RCC 7860 (cell line): Measurements from ENCODE around the gene OSM.

ENCODE experiments used
- DNase-seq: peaks from one replicate; pipeline ENCODE4 v3.0.0-alpha.2; 2015; ENCODE audit warnings: low spot score
- FAIRE-seq: peaks from 2 replicates; lab custom pipeline; 2012; peaks lifted over from hg19 to GRCh38; lab: Jason Lieb, UNC

OSM gene

DNA sequence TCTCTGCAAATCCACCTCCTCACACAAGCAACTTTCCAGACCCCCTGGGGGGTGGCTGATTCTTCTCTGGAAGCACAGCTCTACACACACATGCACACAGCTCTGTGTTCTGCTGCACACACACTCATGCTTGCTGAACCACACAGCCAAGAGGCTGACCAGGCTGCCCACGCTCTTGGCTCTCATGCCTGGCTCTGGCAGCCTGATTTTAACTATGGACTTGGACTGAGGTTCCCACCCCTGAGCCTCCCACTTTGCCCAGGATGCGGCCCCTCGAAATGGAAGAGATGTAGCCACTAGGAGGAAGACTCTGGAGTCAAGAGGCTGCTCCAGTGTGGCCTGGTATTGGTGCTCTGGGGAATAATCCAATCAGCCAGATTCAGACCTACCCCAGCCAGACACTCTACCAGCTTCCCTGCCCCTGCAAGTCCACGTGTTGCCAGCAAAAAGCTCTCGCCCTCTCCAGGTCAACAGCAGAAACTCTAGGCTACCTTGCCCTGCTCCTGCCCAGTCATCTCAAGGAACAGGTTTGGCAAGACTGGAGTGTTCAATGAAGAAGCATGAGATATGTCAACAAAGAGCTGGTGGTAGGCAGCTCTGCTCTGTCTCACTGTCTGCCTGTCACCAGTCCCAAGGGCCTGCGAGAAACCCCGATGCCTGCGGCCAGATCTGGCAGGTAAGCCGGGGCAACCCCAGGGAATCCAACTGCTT lies 31.5 kb upstream of the OSM start:
- no peak for DNase-seq
- no peak for FAIRE-seq

DNA sequence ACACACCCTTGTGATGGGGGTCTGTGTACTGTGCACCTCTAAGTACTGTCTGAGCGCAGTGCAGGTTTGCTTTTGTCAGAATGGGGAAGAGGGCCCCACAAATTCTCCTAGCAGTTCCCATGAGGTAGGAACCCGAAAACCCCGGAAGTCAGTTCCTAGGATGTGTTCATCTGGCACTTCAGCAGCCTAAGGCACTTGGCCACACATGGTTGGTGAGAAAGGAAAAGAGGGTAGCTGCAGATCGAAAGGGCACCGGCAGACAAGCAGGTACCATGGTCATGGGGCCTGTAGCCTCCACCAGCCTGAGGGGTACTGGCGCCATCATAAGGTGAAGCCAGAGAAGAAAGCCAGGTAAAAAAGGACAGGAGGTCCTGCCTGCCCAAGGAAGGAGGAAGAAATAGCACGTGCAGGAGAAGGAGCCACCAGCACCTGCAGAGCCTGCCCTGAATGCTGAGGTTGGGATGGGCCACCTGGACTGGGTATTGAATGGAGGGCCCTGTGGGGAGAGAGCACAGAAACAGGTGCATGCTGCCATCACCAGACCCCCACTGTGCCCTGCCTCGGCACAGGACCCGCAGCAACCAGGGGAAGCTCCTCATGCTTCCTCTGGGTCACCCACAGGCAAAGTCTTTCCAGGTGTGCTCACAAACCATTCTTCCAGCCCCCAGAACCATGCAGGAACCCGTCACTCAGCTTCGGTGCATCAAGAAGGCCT lies 30.8 kb upstream of the OSM start:
- FAIRE-seq = no peak
- no peak for DNase-seq

DNA sequence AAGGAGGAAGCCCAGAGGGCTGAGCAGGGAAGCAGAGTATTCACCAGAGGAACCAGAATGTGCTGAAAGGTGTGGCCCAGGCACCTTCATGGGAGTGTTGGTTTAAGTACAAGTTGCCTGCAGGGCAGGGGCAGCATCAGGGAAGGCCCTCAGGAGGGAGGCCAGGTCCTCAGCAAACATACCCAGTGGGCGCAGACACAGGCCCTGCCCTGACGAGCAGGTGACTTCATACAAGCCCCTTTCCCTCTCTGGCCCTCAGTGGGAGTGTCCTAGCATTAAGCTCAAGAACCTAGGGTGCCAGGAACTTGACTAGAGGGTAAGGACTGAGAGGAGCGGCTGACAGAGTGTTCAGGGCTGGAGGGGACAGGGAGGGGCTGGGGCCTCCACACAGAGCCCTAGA lies 30.2 kb upstream of the OSM start:
- DNase-seq (no peak), FAIRE-seq (no peak)

DNA sequence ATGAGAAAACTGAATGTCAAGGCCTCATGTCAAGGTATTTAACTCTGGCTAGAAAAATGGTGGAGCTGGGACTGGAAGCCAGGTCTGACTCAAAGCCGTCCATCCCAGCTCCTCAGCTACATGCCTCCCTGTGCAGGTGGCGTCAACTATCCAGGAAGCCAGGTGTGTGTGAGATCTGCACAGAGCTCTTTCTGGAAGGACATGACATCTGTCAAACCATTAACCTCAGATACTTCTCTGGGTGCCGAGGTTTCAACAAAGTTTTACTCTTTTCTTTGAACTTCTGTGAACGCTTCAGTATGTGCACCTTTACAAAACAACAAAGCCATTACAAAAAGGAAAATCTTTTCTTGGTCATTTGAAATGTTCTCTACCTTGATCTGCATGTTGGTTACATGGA lies 29.7 kb upstream of the OSM start:
- no peak for FAIRE-seq
- no peak for DNase-seq

DNA sequence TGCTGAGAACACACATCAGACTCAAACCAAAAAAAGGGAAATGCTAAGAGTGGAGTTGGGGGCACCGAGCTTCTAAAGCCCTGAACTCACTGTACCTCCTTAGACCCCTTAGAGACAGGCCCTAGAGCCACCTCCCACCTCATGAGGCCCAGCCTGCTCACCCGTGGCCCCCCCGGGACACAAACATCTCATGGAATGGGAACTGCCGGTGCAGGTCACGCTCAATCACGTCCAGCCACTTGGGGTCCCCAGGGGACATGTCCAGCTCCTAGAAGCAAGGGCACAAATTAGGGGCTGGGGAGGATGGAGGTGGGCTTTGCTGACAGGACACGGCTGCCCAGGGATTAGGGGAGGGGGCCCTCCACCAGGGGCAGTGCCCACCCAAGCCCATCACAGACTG lies 28.9 kb upstream of the OSM start:
- FAIRE-seq (no peak), DNase-seq (no peak)

DNA sequence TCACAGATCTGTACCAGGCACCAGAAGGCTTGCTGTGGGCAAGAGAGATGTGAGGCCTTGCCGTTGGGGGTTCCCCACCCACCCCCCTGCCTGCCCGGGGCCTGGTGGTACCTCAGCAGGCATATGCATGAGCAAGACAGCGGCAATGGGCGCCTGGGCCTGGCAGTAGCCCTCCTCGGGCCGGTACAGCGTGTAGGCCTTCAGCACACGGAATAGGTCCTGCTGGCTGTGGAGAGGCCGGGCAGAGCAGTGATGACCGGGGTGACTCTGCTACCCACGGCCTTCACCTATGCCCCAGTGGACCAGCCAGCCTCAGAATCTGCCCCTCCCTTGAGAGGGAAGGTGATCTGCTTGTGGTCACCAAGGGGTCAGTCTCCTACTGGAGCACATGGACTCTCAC lies 28.2 kb upstream of the OSM start:
- DNase-seq (no peak), FAIRE-seq (no peak)

DNA sequence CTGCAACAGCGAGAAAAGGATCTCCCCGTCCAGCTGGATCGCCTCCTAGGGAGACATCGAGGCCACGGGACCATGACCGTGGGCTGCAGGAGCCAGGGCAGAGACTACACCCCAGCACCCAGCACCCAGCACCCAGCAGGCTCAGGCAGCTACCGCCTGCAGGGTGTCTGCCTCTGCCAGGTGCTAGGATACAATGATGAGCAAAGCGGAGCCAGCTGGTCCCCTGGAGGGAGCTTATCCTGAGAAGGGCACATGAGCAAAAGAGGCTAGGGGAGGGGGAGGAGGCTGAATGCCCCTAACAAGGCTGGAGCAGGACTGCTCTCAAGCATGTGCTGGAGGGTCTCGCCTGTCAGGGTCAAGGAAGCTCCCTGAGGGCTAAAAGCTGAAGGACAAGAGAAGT lies 27.4 kb upstream of the OSM start:
- FAIRE-seq (no peak), DNase-seq (no peak)

DNA sequence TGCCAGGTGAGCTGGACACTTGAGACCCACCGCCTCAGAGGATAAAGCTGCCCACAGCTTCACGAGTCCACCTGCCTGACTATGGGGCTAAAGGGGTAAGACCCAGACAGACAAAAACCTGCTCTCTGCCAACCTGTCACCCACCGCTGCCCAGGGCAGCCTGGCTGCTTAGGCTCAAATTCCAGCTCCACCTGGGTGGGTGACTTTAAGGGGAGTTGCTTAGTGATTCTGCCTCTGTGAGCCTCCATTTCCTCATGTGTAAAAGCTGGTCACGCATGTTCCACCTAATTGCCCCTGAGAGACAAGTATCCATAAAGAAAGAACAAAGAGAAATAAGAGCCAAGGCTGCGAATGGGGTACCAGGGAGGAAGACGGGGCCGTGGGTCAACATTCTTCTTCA lies 26.4 kb upstream of the OSM start:
- DNase-seq = no peak
- FAIRE-seq = no peak

DNA sequence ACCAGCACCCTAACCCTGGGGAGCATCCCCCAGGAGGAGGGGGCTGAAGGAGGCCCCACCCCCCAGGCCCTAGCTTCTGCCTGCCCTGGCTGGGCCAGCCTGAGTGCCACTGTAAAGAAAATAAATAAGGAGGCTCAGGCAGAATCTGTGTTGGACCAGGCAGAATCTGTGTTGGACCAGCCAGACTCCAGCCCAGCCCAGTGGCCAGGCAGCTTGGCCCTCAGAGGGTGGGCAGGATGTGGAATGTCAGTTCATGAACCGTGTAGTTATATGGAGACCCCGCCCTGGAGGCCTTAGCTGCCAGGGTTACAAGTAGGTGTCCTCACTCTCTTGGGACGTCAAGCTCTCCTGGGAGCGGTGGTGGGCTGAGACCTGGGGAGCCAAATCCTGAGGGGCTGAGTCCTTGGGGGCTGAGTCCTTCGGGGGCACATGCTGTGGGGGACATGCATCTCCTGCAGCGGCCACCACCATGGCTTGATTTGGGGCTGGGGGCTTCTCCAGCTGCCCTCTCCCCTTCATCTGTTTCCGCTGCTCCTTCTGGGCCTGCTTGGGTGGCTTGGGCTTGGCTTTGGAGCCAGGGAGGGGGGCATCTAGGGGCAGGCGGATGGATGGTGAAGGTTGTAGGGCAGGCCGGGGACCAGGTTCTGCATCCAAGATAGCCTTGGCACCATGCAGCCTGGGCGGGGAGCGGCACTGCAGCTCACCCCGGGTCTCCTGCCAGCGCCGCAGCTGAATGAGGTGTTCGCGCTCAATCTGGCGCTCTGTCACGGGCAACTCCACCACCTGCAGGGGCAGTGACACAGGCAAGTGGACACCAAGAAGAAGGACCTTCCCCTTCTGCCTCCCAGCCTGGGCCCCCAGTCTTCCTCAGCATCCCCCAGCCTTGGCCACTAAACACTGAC lies 25.7 kb upstream of the OSM start:
- FAIRE-seq (no peak), DNase-seq (no peak)

DNA sequence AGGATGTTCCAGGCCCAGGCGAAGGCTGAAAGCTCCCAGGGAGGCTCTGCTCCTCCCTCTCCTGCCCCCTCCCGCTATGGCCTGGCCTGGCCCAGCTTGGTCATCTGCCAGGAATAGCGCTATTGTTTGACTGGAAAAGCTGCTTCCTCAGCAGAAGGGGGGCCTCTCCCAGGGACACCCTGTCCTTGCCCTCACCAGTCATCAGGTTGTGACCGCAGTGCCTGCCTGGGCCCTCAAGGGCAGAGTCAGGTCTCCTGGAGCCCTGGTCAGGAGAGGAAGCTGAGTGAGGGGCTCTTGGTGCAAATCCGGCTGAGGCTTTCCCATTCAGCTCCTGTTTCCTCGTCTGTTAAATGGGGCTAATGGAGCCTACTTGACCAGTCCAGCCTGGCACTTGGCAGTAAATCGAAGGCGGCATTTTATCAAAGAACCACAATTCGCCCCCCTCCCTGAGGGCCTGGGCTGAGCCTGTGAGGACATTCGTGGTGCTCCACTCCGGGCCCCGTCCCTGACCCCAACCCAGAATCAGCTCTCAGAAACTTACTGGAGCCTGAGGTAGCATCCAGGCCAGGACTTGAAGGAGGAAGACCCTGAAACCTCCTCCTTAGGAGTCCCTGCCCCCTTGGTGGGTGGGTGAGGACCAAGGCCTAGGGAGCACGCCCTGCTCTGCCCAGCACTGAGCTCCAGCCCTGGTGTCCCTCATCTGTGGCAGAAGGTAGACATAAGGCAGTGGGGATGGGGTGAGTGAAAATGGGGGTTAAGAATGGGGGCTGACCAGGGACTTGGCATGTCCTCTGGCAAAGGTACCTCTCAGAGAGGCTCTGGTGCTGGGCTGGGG lies 24.6 kb upstream of the OSM start:
- DNase-seq (peak; percentile 65), FAIRE-seq (no peak)

DNA sequence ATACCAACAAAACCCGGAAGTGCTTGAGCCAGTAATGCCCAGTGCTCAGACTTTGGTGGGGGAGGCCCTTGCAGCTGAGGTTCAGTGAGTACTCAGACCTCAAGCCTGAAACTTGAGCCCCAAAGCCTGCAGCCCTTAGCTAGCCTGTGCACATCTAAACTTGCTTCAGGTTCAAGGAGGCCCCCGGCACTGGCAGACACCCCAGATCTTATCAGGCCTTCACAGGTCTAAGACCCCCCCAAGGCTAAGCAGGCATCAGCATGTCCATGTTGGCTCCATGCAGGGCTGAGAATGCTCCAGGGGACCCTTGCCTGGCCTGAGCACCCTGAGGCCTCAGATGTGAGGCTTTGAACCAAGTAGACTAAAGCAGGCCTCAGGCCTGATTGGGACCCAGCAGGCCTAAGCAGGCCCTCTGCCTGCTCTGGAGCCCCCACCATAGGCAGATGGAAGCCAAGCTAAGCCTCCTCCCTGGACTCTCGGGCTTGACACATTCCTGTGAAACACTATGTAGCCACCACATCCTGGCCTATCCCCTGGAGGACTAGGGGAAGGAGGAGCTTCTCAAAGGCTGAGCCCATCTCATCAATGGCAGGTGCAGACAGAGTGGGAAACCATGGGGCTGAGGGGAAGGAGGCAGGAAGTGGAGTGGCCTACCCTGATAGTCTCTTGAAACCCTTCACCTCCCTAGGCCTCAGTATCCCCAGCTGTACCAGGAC lies 23.8 kb upstream of the OSM start:
- FAIRE-seq (no peak), DNase-seq (peak; percentile 58)

DNA sequence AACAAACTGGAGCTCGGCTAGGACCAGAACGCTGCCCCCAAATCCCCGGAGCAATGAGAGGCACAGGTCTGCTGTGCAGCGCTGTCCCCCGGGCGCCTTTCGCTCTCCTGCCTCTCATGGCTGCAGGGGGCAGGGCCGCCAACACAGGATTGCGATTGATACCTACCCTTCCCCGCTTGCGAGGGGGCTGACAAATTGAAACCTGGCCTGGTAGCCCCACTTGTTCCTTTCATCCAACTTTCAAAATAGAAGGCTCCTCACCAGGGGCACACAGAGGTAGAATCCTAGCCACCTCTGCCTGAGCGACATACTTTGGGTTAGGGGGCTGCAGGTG lies 23.3 kb upstream of the OSM start:
- FAIRE-seq = no peak

DNA sequence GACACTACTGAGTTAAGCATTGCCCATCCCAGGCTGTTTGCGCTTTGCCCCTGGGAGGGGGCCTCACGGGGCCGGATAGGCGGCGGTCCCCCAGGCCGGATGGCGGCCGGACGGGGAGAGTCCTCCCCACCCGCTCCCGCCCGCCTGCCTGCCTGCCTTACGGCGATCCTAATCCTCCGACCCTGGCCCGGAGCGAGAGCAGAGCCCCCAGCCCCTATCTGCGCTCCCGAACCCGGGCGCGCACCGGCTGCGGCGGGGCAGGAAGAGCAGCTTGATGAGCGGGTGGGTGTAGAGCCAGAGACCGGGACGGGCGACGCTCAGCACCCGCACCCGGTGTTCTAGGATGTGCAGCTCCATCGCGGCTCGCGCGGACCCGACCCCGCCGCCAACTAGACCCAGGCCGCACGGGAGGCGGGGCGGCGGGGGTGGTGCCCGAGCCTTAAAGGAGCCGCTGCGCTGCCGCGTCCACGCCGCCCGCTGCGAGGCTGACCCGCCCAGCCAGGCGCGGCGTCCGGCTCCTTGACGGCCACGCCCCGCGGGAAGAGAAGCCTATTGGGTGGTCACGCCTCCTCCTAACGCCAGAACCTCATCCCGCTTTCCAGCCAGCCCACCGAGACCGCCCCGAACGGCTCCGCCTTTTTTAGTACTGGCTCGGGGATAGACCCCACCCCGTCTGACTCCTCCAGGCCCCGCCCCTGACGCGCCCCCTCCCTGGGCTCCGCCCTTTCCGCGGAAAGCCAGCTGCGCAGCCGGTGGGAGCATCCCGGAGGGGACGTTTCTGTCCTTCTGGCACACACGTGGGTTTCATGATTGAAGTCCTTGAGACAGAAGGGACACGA lies 22.7 kb upstream of the OSM start, which contains the start of gene CASTOR1:
CASTOR1 (minus strand) TSS at position 365 of the 839 bp plus-strand sequence; CDS start at position 357, 8 bp downstream.
- DNase-seq = peak; percentile 92
- no peak for FAIRE-seq

More for the DNA sequence above, 23.3 kb upstream of the OSM start:
- no peak for DNase-seq

DNA sequence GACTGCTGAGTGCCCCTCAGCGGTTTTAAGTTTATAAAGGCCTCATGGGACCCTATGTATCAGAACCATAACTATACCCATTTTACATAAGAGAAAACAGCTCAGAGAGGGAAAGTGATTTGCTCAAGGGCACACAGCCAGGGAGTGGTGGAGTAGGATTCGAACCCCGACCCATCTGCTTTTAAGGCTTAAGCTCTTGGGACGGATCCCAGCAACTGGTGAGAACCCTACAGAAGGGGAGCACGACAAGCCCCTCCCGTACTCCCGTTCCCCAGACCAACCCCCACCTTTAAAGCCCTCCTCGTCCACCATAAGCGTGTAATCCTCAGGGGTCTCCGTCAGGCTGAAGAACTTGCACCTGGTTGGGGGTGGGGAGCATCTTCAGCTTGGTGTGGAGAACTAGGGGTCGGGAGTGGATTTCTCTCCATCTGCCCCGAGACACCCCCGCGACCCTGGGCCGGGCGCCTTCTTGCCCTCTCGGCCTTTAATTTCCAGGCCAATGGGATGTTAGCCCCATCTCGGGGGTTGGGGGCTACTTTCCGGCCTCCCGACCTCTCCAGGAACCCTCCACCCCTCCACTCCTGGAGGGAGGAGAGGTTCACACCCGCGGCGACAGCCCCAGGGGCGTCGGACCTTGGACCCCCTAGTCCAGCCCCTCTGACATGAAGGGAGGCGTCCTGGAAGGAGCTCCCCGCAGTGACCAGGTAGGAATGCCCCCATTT lies 21.9 kb upstream of the OSM start:
- FAIRE-seq = no peak
- no peak for DNase-seq

DNA sequence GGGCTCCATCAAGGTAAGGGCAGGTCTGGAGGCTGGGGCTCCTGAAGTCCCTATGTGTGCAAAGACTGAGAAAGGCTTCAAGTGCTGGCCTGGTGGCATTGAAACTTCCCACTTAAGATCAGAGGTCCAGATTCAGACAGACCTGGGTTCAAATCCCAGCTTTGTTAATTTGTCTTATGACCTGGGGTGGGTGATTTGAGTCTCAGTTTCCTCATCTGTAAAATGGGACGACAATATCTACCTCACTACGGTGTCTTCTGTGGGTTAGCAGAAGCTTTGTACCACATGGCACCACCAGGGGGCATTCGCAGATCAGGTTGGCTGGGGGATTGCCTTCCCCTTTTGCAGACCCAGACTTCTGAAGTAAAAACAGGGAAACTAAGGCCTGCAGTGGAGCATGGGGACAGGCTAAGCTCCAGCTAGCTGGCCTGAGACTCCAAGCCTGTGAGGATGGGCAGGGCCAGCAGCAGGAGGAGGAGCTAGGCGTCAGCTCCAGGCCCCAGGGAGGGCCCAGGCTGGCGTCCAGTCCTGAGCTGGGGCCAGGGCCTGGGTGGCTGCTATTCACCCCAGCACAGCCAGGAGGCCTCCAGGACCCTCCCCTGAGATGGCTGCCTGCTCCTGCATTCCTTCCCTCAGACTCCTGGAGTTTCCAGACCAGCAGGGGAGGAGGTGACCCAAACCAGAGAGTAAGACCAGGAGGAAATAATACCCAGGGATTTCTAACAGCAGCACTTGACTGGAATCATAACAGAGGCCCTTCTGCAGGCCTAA lies 21.2 kb upstream of the OSM start:
- FAIRE-seq (peak; percentile 90), DNase-seq (peak; percentile 95)

DNA sequence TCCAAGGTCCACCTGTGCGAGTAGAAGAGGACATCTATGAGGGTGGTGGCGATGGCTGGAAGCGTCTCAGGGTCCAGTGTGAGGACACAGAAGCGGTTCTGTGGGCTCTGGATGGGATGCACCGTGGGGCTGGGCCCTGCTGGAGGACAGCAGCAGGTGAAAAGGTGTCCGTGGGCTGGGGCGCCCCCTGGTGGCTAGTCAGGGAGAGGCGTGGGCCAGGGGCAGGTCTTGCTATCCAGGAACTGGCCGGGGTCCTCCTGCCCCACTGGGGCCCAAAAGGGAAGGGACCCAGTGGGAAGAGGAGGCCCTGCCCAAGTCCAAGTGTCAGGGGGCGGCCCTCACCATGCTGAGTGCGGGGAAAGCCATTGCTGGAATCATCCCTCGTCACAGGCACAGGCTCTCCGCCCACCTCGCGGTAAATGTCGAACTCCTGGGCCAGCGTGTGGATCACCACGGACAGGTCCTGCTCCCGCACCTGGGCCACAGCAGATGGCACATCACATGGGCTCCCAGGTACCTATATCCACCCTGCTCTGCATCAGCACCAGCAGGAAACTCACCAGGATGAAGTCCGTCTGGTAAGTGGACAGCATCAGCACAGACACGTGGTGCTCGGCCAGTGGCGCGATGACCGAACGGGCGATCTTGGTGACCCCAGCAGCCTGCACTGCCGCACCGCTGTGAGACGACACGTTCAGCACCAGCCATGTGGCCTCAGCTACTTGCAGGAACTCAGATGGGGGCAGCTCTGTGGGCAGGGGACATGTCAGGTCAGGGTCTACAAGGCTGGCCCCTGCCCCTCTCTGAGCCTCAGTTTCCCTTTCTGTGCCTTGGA lies 20.4 kb upstream of the OSM start:
- no peak for FAIRE-seq

DNA sequence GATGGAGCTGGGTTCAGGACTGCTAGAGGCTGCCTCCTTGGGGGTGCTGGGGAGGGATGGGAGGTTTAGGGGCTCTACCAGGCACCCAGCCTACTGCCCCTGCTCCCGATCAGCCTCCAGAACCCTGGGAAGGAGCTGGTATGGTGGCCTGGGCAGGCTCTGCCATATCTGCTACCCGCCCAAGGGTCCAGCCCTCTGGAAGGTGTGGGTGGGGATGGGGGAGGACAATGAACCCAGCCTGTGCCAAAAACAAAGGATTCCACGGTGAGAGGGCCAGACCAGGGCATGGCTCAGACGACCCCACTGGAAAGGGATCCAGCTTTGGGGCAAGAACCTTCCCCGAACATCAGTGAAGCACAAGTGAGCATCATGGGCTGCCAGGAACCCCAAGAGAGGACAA lies 19.7 kb upstream of the OSM start:
- FAIRE-seq = no peak
- DNase-seq = no peak

More for the DNA sequence above, 20.4 kb upstream of the OSM start:
- peak; percentile 33 for DNase-seq
